GM19372 (cell line): ENCODE measurements around the gene CLCF1.
A peak's percentile ranks its signal among the peaks of the same experiment; 100 is the strongest.

Source experiments
- ATAC-seq: cut with Tn5 transposase; IDR thresholded peaks from one replicate; pipeline ENCODE4 v1.9.1; 2021; ENCODE audit warnings: mild to moderate bottlenecking, low read depth, moderate library complexity; ENCODE audit not compliant: unreplicated experiment

Gene CLCF1

DNA sequence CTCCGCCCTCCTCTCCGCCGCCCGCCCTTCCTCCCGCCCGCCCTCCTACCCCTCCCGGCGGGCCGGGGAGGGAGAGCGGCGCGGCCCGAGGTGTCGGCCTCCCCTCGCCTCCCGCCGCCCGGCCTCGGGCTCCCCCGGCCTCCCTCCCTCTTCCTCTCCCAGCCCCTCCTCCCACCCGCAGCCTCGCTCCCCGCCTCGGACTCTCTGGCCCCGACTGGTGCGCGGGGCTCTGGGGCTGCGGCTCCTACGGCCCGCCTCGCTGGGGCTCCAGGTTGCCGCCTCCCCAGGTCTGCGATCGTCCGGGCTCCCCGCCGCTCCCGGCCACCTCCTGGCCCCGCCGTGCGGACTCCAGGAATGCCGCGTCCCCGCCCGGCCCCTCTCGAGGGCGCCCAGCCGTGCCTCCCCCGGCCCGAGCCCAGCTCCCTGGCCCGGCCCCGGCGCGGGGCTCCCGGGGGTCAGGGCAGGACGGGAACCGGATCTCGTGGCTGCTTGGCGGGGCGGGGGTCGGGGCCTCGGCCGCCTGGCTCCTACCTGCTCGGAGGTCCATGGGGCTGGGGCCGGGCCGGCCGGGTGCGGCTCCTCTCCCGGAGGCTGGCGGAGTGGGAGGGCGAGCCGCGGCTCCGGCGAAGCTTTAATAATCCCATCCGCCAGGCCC, at the start of gene CLCF1:
TSS of gene CLCF1 (minus strand) at position 606 of the 655 bp plus-strand sequence. CDS start at position 547, 59 bp downstream.
- ATAC-seq = no peak

DNA sequence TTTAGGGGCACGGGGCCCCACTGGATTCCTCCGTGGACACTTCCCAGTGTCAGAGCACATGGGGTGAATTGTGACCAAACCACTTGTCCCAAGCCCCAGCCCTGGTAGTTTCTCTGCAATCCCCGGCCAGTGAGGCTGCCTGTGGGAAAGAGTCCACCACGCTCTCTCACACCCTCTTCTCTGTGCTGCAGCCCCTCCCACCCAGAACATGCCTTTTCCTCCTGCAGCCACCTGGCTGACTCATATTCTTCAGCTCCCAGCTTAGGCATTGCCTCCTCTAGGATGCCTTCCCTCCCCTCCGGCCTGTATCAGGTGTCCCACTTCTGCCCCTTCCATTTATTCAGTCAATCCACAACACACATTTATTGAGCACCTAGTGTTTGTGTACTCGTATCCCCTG, 49.5 kb upstream of the CLCF1 start:
- ATAC-seq = no peak

DNA sequence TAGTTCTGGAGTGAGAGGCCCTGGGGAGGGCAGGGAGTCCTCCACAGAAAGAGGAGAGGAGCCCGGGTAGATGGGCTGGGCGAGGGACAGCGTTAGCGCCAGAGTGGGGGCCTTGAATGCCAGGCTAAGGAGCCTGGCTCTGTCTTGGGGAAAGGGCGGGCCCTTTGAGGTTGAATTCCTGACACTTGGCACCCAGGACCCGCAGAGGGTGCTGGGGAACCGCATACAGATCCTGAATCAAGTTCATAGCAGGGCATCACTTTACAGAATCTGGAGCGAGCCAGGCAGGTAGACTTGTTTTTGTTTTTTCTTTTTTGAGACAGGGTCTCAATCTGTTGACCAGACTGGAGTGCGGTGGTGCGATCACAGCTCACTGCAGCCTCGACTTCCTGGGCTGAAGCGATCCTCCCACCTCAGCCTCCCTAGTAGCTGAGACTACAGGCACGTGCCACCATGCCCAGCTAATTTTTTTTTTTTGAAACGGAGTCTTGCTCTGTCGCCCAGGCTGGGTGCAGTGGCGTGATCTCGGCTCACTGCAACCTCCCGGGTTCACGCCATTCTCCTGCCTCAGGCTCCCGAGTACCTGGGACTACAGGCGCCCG, 48.1 kb upstream of the CLCF1 start:
- ATAC-seq = no peak

DNA sequence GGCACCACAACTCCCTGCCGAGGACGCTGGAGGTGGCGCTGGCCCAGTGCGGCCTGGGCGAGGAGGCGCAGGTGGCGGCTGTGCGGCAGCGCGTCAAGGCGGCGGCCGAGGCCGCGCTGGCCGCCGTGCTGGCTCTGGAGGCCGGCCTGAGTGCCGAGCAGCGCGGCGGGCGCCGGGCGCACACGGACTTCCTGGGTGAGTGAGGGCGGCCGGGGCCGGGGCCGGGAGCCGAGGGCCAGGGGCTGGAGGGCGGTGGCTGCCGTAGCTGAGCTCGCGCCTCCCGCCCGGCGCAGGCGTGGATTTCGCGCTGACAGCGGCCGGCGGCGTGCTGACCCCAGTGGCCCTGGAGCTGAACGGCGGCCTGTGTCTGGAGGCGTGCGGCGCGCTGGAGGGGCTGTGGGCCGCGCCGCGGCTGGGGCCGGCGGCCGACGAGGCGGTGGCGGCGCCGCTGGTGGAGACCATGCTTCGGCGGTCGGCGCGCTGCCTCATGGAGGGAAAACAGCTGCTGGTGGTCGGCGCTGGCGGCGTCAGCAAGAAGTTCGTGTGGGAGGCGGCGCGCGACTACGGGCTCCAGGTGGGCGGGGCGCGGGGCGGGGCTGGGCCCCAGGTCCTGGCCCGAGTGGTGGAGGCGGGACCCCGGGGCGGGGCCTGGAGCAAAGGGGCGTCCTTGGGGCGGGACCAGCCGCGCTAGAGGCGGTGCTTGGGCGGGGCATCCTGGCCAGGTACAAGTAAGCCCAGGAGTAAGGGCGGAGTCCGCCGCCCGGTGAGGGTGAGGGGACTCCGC, 47.4 kb upstream of the CLCF1 start:
- ATAC-seq = peak; percentile 85

DNA sequence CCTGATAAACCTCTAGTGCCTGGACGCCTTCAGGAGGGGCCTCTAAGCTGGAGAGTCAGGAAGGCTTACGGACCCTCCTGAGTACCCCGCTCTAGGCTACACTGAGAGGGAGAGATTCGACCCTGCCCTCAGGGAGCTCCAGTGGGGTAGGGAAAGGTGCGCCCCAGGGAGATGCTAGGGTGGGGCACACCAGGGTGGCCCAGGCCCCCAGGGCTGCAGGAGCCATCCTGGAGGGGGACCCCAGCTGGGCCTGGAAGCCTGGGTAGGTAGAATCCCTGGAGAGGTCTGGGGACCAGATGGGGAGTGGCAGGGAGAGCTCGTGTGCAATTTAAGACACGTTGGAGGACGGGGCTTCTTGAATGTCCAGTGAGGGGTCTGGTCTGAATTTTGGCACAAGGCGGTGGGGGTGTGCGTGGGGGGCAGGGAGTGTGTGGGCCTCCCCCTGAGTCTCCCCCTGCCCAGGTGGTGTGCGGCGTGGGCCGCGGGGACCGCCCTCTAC, 46.8 kb upstream of the CLCF1 start:
- ATAC-seq = no peak

DNA sequence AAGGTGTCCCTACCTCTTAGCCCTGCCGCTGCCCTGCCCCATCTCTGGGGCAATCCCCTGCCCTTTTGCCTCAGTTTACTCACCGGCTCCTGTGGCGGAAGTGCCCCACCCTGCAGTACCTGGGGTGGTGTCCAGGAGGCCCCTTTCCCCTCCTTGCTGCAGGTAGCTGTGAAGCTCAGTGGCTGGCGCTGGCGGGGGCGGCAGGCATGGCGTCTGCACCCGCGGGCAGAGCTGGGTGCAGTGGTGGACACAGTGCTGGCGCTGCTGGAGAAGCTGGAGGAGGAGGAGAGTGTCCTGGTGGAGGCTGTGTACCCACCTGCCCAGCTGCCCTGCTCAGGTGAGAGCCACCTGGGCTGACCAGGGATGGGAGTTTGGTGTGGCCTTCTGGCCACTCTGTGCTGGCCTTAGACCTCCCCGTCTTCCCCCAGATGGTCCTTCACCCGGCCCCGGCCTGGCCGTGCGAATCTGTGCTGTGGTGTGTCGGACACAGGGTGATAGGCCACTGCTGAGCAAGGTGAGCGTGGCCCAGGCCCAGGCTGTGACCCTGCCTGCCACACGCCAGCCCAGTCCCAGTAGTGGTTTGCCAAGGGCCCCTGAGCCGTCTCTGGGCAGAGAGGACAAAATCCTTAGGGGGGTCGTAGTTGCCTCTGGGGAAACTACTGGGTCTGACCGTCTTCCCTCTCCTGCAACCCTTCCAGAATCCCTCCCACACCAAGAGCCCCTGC, 46.1 kb upstream of the CLCF1 start:
- ATAC-seq = no peak

DNA sequence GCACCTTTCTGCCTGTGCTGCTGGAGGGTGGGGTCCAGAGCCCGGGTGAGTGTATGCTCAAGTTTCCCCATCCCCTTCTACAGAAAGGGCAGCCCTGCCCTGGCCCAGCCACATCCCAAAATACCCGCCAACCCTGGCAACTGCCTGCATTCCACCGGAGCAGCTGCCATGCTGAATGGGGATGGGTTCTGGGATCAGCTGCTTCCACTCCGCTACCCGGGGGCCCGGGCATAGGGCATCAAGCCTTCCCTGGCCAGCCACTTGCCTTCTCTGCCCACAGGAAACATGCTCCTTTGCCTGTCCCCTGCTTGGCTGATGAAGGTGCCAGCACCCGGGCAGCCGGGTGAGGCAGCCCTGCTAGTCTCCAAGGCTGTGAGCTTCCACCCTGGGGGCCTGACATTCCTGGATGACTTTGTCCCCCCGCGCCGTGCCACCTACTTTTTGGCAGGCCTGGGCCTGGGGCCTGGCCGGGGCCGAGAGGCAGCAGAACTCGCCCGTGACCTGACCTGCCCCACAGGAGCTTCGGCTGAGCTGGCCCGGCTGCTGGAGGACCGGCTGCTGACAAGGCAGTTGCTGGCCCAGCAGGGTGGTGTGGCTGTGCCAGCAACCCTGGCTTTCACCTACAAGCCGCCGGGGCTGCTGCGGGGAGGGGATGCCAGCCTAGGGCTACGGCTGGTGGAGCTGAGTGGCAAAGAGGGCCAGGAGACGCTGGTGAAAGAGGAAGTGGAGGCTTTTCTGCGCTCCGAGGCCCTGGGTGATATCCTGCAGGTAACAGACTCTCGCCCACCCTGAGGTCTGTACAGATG, 45.3 kb upstream of the CLCF1 start:
- no peak for ATAC-seq

DNA sequence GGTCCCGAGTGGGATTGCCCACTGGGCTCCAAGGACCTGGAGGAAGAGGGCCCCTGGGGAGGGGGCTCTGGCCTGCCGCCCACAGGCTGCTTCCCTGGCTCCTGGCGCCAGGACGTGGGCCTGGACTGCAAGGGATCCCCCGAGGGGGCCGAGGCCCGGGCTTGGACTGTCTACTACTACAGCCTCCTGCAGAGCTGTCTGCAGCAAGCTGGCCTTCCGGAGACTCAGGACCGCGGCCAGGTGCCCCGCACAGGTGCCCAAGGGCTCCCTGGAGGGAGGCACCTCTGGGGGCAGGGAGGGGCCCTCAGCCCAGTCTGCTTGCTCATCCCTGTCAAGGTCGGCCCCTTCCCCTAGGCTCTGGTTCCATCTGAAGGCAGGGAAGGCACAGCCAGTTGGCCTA, 44.0 kb upstream of the CLCF1 start:
- no peak for ATAC-seq

DNA sequence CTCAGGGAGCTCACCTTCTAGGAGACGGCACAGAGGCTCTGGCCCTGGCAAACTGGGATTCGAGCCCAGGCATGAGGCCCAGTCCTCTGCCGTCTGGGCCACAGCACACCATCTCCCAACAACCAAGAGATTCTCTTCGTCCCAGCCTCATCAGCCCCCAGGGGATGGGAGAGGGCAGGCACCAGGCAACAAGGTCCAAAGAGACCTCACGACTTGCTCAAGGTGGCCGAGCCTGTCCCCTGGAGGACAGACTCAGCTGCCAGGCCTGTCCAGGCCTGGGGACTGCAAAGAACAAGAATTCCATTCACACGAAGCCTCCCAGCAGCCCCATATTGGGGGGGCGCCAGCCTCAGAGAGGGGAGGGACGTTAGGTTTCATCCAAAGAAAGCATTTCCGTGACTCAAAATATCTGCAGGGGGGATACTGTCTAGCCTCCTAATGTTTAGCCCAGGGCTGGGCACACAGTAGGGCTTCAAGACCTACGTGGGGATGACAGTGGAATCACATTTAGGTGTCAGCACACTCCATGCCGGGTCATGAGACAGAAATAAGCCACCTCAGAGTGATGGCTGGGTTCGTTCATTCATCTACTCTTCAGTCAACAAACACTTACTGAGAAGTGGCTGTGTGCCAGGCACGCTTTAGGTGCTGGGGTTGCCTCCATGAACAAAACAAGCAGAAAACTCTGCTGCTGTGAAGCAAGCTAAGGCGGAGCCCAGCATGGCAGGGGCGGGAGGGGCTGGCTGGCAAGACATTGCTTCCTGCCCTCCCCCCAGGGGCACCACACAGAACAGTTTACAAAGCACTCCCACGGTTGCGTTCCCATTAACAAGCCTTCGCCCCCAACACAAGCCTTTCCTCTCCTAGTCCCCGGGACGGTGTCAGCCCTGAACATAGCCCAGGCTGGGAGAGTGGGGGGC, 43.3 kb upstream of the CLCF1 start:
- no peak for ATAC-seq

DNA sequence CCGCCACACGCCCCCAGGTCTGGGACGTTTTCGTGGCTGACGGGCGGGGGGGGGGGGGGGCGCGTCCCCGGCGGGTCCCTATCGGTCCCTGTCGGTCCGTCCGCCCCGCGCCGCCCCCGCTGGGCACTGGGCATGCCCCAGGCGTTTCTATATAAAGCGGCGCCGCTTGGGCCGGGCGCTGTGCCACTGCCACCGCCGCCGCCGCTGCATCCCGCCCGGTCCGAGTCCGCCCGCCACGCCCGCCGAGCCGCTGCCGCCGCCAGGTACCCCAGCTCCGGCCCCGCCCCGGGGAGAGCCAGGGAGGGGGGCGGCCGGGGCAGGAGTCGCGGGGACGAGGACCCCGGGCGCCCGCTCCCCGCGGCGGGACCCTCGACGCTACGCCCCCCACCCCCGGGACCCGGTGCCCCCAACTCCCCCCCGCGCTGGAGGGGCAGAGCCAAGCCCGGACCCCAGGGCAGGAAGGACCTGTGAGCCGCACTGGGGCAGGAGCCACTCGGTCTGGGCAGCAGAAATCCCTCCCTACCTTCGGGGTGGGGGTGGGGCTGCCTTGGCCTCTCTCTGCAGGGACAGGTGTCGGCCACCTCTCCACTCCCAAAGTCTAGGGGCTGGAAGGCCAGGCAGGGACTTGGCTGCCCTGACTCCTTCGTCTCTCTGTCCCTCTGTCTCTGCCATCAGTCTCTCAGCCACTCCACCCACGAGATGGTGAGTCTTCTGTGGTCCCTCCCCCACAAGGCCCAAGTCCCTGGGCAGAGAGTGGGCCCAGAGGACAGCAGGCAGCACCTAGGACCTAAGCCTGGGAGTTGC, 42.3 kb upstream of the CLCF1 start, which contains the start of gene CARNS1:
TSS of gene CARNS1 (plus strand) at position 178 of the 804 bp plus-strand sequence. CDS start at position 700, 522 bp downstream.
- ATAC-seq = no peak

DNA sequence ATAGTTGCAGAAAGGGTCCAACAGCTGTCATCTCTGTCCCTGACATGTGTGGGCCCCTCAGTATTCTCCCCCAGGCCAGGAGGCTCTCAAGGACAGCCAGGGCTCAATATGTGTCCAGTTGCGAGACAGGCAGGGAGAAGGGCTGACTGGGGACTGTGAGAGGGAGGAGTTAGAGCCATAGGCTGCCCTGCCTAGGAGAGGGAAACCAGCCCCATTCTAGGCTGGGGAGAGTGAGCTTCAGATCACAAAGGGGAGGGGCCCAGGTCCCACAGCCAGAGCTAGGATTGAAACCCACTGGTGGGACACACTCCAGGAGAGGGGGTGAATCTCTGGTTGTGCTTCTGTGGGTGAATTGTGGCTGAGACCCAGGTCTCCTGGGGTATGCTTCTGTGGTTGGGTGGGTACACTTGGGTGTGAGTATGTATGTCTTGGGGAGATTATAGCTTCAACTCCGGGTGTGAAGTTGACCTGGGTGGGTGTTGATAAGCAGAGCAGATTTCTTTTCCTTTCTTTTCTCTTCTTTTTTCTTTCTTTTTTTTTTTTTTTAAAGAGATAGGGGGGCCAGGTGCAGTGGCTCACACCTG, 40.0 kb upstream of the CLCF1 start:
- ATAC-seq = no peak

DNA sequence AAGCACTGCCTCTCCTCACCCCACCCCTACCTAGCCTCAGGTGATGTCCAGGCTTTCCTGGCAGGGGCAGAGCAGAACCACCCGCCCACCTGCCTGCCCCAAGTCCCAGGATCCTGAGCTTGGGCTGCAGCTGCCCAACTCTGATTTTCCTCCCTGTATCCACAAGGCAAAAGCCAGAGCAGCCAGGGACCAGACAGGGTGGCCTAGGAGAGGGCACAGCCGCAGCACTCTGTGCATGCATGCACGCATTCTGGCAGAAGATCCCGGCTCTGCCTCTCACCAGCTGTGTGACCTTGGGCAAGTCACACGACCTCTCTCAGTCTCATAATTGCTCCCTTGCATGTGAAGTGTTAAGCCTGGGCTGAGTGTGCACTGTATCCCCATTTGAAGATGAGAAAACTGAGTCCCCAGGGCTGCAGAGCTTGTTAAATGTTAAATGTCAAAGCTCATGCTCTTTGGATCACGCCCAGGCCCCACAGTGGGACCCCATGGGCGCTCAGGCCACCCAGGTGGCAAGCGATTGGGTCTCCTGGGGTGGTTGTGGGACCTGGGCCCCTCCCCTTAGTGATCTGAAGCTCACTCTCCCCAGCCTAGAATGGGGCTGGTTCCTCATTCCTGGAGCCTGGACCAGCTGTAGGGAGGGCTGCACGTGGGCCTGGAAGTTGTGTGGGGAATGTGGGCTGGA, 39.2 kb upstream of the CLCF1 start:
- ATAC-seq = no peak

DNA sequence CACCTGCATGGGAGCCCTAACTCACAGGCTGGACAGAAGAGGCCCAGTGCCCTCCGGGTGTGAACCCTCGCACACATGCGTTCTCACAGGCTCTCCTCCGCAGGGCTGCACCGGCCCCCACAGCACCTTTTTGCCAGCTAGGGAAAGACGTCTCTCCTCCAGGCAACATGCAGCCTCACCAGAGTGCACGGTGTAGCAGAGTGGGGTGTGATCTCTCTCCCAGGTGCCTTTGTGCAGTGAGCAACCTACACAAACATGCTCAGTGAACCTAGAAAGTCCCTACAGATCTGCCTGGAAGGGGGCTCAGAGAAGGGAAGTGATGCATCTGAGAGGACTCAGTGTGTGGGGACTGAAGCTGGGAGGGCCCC, 38.4 kb upstream of the CLCF1 start:
- ATAC-seq = no peak

DNA sequence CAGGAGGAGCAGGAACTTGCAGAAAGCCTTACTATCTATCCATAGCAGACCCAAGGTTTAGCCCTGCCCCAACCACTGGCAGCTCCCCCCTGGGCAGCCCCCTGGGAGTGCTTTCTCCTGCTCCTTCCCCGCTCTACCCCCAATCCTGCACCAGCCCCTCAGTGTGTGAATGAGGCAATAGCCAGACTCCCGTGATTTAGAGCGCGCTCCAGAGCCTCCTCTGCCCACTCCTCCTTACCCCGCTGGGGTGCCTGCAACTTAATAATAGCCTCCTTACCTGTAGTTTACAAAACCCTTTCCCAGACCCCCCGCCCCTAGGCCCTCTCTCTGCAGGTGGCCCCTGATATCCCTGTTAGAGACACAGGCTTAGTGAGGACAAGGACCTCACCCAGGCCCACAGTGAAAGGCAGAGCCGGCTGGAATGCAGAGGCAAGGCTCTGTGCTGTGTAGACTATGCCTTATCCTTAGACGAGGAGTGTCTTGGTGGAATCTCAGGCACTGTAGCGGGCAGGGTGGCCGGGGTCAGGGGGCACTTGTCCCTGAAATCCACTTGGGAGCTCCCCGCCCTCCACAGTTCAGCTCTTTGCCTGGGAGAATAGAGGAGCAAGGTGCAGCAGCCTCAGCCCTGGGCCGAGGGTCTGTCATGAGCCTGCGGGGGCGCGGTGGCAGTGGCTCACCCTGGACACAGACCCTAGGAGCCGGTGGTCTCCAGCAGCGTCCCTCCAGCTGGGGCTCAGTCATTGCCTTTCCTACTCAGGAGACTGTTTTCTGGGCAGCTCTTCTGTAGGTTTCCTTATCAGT, 37.8 kb upstream of the CLCF1 start:
- no peak for ATAC-seq

DNA sequence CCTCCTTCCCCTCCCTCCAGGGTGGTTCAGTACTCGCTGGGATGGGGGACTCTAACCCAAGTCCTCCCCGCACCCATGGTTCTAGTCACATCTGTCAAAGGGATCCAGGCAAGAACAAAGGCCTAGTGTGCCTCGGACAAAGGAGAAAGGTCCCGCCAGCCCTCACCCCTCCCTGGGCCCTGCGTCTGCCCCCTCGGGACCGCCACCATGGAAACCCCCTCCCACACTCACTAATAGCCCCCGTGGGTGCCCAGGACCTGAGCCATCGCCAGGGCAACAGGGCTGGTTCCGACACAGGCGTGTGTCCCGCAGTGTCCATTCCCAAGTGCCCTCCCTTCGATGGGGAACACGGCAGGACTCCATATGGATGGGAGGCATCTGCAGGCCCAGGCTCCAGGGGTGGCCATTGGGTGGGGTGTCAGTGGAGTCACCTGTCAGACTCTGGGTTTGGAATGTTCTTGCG, 37.0 kb upstream of the CLCF1 start:
- no peak for ATAC-seq

DNA sequence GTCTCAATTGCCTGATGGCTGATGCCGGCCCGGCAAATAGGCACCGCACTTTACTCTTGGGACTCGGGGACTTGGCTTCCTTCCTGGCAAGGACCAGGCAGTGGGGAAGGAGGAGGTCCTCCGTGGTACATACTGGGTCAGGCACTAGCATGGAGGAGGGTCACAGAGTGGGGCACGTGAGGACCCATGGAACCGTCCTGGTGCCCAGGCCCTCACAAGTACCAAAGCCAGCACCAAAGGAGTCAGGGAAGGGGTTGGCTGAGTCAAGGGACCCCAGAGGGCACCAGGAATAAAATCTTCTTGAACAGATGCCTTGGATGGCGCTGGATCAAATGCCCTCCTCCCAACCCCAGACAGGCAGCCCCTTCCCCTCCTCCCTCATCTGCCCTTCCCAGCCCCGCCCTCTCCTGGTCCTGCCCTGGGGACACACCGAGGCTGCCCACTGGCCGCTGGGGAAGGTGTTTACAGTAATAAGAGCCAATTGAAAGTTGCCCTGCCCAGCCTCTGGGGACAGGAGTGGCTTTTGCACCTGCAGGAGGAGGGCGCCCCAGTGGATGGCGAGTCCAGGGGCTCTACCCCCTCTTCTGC, 36.5 kb upstream of the CLCF1 start:
- ATAC-seq = no peak
